NCI-H2081 (cell line): ENCODE measurements around the gene KCNH8.

Source experiments
- DNase-seq, 2 experiments: peaks; one replicate each; lab custom pipeline; 2025; lab: John Stamatoyannopoulos, UW

The KCNH8 gene

GRCh38 chr3:19485267-19485666, 337.0 kb downstream of the KCNH8 start:
- DNase-seq = no peak

- DNase-seq = no peak
Observed at GRCh38 chr3:19487386-19487785, 339.1 kb downstream of the KCNH8 start.

GRCh38 chr3:19488939-19489338, 340.6 kb downstream of the KCNH8 start:
- DNase-seq = no peak

- DNase-seq = no peak
Observed at GRCh38 chr3:19489936-19490335, 341.6 kb downstream of the KCNH8 start.

GRCh38 chr3:19506171-19506570, 357.9 kb downstream of the KCNH8 start:
- no peak for DNase-seq

- DNase-seq = no peak
Observed at GRCh38 chr3:19522305-19522704, 374.0 kb downstream of the KCNH8 start.

GRCh38 chr3:19526071-19526470, 377.8 kb downstream of the KCNH8 start:
- DNase-seq = no peak

GRCh38 chr3:19527746-19528145, 379.4 kb downstream of the KCNH8 start:
- no peak for DNase-seq

GRCh38 chr3:19531426-19531825, 383.1 kb downstream of the KCNH8 start:
- no peak for DNase-seq

- DNase-seq = no peak
Observed at GRCh38 chr3:19539518-19540392, 391.4 kb downstream of the KCNH8 start.

GRCh38 chr3:19540464-19540863, 392.2 kb downstream of the KCNH8 start:
- no peak for DNase-seq

- no peak for DNase-seq
Observed at GRCh38 chr3:19541284-19541683, 393.0 kb downstream of the KCNH8 start.

- peak; percentile 3 to 25 for DNase-seq
Observed at GRCh38 chr3:19543212-19543841, 395.0 kb downstream of the KCNH8 start.

- no peak for DNase-seq
Observed at GRCh38 chr3:19547665-19548464, 399.6 kb downstream of the KCNH8 start.

- no peak for DNase-seq
Observed at GRCh38 chr3:19559724-19560442, 411.6 kb downstream of the KCNH8 start.

GRCh38 chr3:19573644-19574043, 425.3 kb downstream of the KCNH8 start:
- peak in 1 of 2 experiments; percentile 0 for DNase-seq

- no peak for DNase-seq
Observed at GRCh38 chr3:19574268-19574667, 426.0 kb downstream of the KCNH8 start.

GRCh38 chr3:19576343-19576742, 428.0 kb downstream of the KCNH8 start:
- DNase-seq = no peak
